Calu3 (cell line): ENCODE measurements around the gene AGER. TPM values are rescaled to one million over a fixed set of nuclear protein-coding genes. Genes with fewer than 3 reads are reported as not detected.

ENCODE experiments used
- BruUV-seq: library from RNA; stranded (reverse); fragments of 400-500 nt; replicated peaks from 2 replicates; lab custom pipeline; 2021; lab: Mats Ljungman, UMichigan
- CTCF ChIA-PET: fragments of 300-600 bp; sonication (Branson Sonifier 250); formaldehyde crosslinking; loops from one replicate; lab custom pipeline; 2022; ENCODE audit warnings: antibody characterized with exemption; lab: Charles Lee
- DNase-seq: peaks from one replicate; pipeline ENCODE4 v3.0.0; 2022
- H3K27ac Mint-ChIP-seq: one replicate; pipeline ENCODE4 v1.8.0; 2022; ENCODE audit warnings: mixed read lengths; ENCODE audit not compliant: unreplicated experiment
- H3K27me3 Mint-ChIP-seq: one replicate; pipeline ENCODE4 v1.8.0; 2022; ENCODE audit warnings: mixed read lengths; ENCODE audit not compliant: unreplicated experiment
- H3K36me3 Mint-ChIP-seq: one replicate; pipeline ENCODE4 v1.8.0; 2022; ENCODE audit warnings: mild to moderate bottlenecking, moderate library complexity, mixed read lengths; ENCODE audit not compliant: insufficient read depth, unreplicated experiment
- H3K4me1 Mint-ChIP-seq: one replicate; pipeline ENCODE4 v1.8.0; 2022; ENCODE audit warnings: mild to moderate bottlenecking, low read depth, mixed read lengths; ENCODE audit not compliant: unreplicated experiment
- H3K4me3 Mint-ChIP-seq: one replicate; pipeline ENCODE4 v1.8.0; 2022; ENCODE audit warnings: mild to moderate bottlenecking, low read depth, moderate library complexity, mixed read lengths; ENCODE audit not compliant: unreplicated experiment
- H3K9me3 Mint-ChIP-seq: one replicate; pipeline ENCODE4 v1.8.0; 2022; ENCODE audit warnings: low read depth, mixed read lengths; ENCODE audit not compliant: unreplicated experiment
- intact Hi-C: fragments of 100-400 bp; cut with micrococcal nuclease; formaldehyde crosslinking; loops from one replicate; pipeline ENCODE4 v1.10.0; 2022; ENCODE audit not compliant: unreplicated experiment
- total RNA-seq: library from RNA; stranded (reverse); gene quantifications from 2 replicates; pipeline ENCODE4 v1.2.3, GENCODE V29; 2022
- TF ChIP-seq, protein P1 (sequence below): fragments of 200-600 bp; IDR thresholded peaks from one replicate; pipeline ENCODE4 v1.8.0; 2022; ENCODE audit warnings: antibody characterized with exemption; ENCODE audit not compliant: unreplicated experiment

Gene AGER
- total RNA-seq, 1 experiment from 2014 or later: 14.4 TPM

DNA sequence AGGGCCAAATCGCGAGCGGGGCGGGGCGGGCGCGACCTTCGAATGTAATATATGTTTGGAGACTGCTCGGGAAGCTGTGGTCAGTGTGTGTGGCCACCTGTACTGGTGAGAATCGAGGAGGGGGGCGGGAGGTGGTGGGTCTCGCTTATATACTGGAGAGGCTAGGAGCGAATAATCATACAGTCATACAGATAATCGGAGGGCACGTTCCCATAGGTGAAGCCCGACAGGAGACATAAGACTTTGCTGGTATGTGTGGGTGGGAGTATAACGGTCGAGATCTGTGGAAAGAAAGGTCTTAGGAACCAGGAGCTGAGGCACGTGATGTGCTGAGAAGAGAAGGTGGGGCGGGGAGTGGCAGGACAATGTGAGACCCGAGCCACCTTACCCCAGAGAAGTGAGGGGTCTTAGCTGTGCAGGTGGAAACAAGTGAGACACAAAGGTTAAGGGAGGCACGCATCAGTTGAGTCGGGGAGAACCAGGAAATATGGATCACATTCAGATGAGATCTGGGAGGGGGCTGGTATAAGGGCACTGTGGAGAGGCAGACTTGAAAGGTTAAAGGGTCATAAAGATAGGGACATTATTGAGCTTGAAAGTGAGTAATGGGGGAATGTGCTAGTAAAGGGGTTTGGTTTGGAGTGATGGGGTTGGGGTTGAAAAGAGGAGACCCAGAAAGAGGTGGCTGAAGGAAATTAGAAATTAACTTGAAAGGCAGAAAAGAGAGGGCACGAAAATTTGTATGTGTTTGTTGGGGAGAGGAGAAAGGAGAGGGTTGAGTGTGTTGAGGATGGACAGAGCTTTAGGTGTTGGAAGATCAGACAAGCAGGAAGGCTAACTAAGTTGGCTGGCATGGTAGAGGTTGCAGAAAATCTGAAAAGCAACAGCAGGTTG is 5.3 kb downstream of the AGER start:
- Mint-ChIP-seq H3K27me3 (no peaks in the 10 kb centered on the region), H3K9me3 (no peaks in the 10 kb centered on the region), H3K36me3 (peaks cover 78% of the 10 kb centered on the region), H3K4me1 (peaks cover 35% of the 10 kb centered on the region), H3K27ac (peak overlapping the region; percentile 62), H3K4me3 (peak overlapping the region; percentile 82)
- no peak for DNase-seq
- CTCF ChIA-PET: interaction anchor here (0.7 to 1.6 kb wide), 4 partner anchors 11 to 58 kb away, joined by 3 to 8 read pairs (median 4); partner anchors contain the start of gene PBX2
- TF ChIP-seq, protein P1, sequence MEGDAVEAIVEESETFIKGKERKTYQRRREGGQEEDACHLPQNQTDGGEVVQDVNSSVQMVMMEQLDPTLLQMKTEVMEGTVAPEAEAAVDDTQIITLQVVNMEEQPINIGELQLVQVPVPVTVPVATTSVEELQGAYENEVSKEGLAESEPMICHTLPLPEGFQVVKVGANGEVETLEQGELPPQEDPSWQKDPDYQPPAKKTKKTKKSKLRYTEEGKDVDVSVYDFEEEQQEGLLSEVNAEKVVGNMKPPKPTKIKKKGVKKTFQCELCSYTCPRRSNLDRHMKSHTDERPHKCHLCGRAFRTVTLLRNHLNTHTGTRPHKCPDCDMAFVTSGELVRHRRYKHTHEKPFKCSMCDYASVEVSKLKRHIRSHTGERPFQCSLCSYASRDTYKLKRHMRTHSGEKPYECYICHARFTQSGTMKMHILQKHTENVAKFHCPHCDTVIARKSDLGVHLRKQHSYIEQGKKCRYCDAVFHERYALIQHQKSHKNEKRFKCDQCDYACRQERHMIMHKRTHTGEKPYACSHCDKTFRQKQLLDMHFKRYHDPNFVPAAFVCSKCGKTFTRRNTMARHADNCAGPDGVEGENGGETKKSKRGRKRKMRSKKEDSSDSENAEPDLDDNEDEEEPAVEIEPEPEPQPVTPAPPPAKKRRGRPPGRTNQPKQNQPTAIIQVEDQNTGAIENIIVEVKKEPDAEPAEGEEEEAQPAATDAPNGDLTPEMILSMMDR: no peak
- intact Hi-C loops: loop anchor here (5.0 kb wide), 1 partner anchor 221 kb away; the partner anchor contains the start of genes NELFE and SKIC2
- BruUV-seq: no TSS peak

GRCh38 chr6:32177788-32178546 is 6.1 kb downstream of the AGER start, which contains the start of gene RNF5:
TSS of gene RNF5 (plus strand) at chr6:32178405. CDS start at chr6:32178512, 107 bp downstream.
- no peaks in the 10 kb centered on the region for H3K27me3 Mint-ChIP-seq
- H3K4me3 Mint-ChIP-seq: peak within 1 kb of the TSS; percentile 82
- H3K4me1 Mint-ChIP-seq: peaks cover 43% of the 10 kb centered on the region
- peak; percentile 99 for DNase-seq
- H3K36me3 Mint-ChIP-seq: peaks cover 72% of the 10 kb centered on the region
- H3K9me3 Mint-ChIP-seq: no peaks in the 10 kb centered on the region
- no TSS peak for BruUV-seq
- TF ChIP-seq, protein P1: no peak
- intact Hi-C loops: loop anchor here (2.0 to 5.0 kb wide), 2 partner anchors 59 to 221 kb away; partner anchors contain the start of genes NELFE and SKIC2
- H3K27ac Mint-ChIP-seq: peak within 1 kb of the TSS; percentile 62
- CTCF ChIA-PET: interaction anchor here (0.6 to 2.5 kb wide), 12 partner anchors 11 to 683 kb away, joined by 3 to 32 read pairs (median 3); partner anchors contain the start of genes ATF6B, NEU1 and PBX2

GRCh38 chr6:32177183-32177787 is 6.8 kb downstream of the AGER start:
- Mint-ChIP-seq H3K36me3 (peaks cover 67% of the 10 kb centered on the region), H3K4me3 (peak overlapping the region; percentile 82), H3K4me1 (peaks cover 48% of the 10 kb centered on the region), H3K9me3 (no peaks in the 10 kb centered on the region), H3K27ac (peak overlapping the region; percentile 62), H3K27me3 (no peaks in the 10 kb centered on the region)
- intact Hi-C loops: loop anchor here (2.0 to 5.0 kb wide), 2 partner anchors 58 to 220 kb away; partner anchors contain the start of genes NELFE and SKIC2
- CTCF ChIA-PET: interaction anchor here (0.6 to 2.5 kb wide), 12 partner anchors 11 to 735 kb away, joined by 3 to 32 read pairs (median 4); partner anchors contain the start of genes ATF6B, NEU1 and PBX2
- TF ChIP-seq, protein P1: no peak
- peak; percentile 65 for DNase-seq
- BruUV-seq: TSS peak; percentile 46
